Measurements from ENCODE around the gene CRISP2.

CRISP2 gene

DNA sequence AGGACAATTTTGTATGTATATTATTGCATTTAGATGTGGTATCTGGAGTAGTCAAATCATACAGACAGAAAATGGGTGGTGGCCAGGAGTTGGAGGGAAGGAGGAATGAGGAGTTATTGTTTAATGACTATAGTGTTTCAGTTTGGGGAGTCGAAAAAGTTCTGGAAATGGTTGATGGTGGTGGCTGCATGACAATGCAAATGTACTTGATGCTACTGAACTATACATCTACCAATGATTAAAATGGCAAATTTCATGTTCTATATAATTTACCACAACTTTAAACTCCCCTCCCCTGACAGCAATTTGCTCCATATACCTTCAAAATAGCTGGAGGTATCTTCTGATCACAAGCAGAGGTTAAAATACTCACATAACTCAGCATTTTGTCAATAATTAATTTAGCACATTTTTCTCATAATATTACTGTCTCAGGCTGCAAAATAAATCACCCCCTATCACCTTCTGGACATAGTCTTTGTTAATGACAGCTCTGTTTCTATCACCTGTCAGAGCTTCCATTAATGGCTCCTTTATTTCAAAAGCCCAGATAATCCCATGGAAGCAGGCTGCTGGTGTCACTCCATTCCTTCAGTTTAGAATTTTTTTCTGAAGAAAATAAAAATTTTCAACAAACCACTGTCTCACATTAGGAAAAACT lies 51.0 kb downstream of the CRISP2 start:
- no peak for DNase-seq (ENCODE audit: low spot score)

GRCh38 chr6:49653942-49654341 lies 59.4 kb downstream of the CRISP2 start:
- DNase-seq (ENCODE audit: low spot score), result no peak

- DNase-seq (ENCODE audit: low spot score), result no peak
Measured at GRCh38 chr6:49653438-49653837, 59.9 kb downstream of the CRISP2 start.

- no peak for DNase-seq (ENCODE audit: low spot score)
Measured at GRCh38 chr6:49651239-49651638, 62.1 kb downstream of the CRISP2 start.

- no peak for DNase-seq (ENCODE audit: low spot score)
Measured at GRCh38 chr6:49649988-49650387, 63.4 kb downstream of the CRISP2 start.

DNA sequence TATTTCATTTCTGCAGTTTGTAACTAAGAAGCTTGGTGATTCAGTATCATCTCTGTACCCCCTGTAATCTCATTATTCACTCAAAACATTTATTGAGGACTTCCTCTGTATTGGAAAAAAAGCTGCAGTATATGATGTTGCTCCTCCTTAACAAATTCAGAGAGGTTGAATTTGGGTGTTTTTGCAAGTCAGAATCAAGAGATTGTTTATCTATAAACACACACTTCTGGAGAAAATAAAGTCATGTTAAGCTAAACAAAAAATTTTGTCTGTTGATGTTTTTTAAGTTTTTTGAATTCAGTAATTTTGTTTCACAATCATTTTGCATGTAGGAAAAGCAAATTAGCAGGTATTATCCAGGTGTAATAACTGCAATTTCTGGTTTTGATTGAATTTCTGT lies 65.3 kb downstream of the CRISP2 start:
- no peak for DNase-seq (ENCODE audit: low spot score)

DNA sequence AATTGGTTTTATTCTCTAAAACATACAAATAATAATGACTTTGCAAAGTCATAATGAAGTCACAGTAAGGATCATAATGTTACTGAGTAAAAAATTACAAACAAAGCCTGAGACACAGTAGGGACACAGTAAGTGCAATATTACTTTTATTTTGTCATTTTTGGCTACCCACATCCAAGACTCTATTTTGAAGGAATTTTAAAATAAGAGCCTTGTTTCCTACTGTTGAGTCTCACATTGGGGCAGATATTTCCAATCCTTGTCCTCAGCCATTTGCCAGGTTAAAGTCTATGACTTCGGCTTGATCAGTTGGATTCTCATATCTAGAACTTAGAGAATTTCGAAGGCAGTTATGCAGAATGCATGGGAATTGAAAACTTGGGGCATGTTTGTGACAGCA lies 65.9 kb downstream of the CRISP2 start:
- no peak for DNase-seq (ENCODE audit: low spot score)

- no peak for DNase-seq (ENCODE audit: low spot score)
Measured at GRCh38 chr6:49646942-49647341, 66.4 kb downstream of the CRISP2 start.

- DNase-seq (ENCODE audit: low spot score), result no peak
Measured at GRCh38 chr6:49646130-49646824, 67.1 kb downstream of the CRISP2 start.

GRCh38 chr6:49645139-49645538 lies 68.2 kb downstream of the CRISP2 start:
- DNase-seq (ENCODE audit: low spot score), result no peak

Measured in HuH-7 (cell line).